GM10266 (cell line): ENCODE results near the gene VPS39.

Source experiments
- DNase-seq: peaks from one replicate; pipeline ENCODE4 v3.0.0; 2012; ENCODE audit errors: extremely low spot score
- TF ChIP-seq, protein P1 (sequence below): IDR thresholded peaks from 2 replicates; pipeline ENCODE4 v1.5.1; 2012; ENCODE audit warnings: mild to moderate bottlenecking, low read depth; ENCODE audit not compliant: control insufficient read depth, insufficient read depth; ENCODE audit errors: missing control alignments

VPS39 gene

DNA sequence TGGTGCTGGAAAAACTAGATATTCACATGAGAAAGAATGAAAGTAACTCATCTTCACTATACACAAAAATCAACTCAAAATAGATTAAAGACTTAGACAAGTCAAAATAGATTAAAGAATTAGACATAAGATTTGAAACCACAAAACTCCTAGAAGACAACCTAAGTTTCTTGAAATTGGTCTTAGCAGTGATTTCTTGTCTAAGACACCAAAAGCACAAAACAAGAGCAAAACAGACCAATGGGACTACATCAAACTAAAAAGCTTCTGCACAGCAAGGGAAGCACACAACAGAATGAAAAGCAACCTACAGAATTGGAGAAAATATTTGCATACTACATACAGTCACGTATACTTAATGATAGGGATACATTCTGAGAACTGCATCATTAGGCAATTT is 6.5 kb upstream of the VPS39 start:
- DNase-seq, result no peak
- TF ChIP-seq, protein P1, sequence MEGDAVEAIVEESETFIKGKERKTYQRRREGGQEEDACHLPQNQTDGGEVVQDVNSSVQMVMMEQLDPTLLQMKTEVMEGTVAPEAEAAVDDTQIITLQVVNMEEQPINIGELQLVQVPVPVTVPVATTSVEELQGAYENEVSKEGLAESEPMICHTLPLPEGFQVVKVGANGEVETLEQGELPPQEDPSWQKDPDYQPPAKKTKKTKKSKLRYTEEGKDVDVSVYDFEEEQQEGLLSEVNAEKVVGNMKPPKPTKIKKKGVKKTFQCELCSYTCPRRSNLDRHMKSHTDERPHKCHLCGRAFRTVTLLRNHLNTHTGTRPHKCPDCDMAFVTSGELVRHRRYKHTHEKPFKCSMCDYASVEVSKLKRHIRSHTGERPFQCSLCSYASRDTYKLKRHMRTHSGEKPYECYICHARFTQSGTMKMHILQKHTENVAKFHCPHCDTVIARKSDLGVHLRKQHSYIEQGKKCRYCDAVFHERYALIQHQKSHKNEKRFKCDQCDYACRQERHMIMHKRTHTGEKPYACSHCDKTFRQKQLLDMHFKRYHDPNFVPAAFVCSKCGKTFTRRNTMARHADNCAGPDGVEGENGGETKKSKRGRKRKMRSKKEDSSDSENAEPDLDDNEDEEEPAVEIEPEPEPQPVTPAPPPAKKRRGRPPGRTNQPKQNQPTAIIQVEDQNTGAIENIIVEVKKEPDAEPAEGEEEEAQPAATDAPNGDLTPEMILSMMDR, result no peak

DNA sequence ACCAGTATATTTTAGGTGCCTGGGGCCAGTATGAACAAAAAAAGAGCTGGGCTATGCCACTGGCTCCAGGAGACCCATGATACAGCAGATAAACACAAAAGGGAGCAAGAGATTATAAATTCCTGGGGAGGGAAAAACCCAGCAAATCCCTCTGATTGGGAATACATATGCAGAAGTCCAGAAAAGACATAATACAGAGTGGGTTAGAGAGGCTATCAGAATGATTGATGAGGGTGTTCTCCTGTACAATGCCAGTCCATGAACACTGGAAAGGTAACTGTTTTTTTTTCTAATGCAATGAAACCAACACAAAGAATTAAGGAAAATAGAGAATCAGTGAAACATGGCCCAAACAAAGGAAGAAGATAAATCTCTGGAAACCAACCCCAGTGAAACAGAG is 5.4 kb upstream of the VPS39 start:
- TF ChIP-seq, protein P1, result no peak
- DNase-seq, result no peak

GRCh38 chr15:42210696-42211095 is 2.6 kb upstream of the VPS39 start:
- TF ChIP-seq, protein P1, result no peak

DNA sequence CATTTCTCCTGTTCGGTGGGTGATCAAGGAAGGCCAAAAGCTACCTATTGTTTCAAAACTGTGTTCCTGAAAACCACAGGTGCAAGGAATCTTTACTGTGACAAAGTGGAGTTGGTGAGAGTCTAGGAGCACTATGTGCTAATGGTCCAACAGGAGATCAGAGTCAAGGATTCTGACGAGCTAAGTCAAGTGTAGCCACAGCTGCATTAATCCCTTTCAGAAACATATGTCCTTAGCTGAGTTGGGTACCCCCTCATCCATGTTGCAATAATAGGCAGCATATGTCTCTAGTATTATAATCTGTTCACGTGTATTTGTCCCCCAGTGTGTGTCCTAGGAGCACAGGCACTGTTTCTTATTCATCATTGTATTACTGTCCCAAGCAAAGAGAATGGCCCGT is 1.7 kb downstream of the VPS39 start:
- DNase-seq, result no peak
- TF ChIP-seq, protein P1, result no peak

More at GRCh38 chr15:42210696-42211095, 2.6 kb upstream of the VPS39 start:
- no peak for DNase-seq

- TF ChIP-seq, protein P1, result no peak
- no peak for DNase-seq
These were observed 4.2 kb downstream of the VPS39 start for GRCh38 chr15:42203891-42204290.

DNA sequence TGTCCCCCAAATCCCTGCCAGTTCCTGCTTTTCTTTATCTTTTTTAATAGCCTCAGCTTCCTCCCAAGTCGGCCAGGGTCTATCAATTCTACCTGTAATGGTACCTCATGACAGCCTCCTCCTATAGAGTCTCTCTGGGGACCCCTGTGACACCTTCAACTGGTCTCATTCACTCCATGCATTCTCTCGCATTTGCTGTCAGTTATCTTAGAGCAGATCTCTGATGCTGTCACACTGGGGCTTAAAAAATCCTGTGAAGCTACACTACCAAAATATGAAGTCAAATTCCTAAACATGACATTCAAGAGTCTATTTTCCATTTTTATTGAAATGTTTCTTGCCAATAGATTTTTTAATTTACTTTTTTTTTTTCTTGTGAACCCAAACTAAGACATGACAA is 5.5 kb downstream of the VPS39 start:
- DNase-seq, result no peak
- TF ChIP-seq, protein P1, result no peak

DNA sequence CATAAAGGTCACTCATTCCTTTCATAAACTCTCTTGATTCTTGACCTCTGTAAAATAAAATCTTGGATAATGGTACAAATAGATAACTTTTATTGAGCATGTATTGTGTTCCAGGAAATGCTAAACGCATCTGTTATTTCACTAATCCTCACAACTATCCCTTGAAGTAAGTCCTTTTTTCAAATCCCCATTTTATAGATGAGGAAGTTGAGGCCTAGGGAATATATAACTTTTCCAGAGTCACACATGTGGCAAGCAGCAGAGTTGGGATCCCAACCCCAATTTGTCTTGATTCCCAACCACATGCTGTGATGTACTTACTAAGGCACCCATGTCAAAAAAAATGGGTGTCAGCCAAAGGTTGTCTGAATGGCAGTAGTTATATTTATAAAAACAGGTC is 6.3 kb downstream of the VPS39 start:
- TF ChIP-seq, protein P1, result no peak
- DNase-seq, result no peak
